MM.1S (cell line): ENCODE data around the gene C6orf62.
A peak's percentile ranks its signal among the peaks of the same experiment; 100 is the strongest.

ENCODE experiments used
- DNase-seq: peaks from one replicate; pipeline ENCODE4 v3.0.0-alpha.2; 2015
- H2AFZ ChIP-seq: fragments of 300-600 bp; sonication (generic); 2 replicates; pipeline ENCODE4 v1.6.0; 2016; ENCODE audit warnings: antibody characterized with exemption, low read length
- H3F3A ChIP-seq: fragments of 300-600 bp; sonication (generic); 2 replicates; pipeline ENCODE4 v1.6.1; 2016; ENCODE audit warnings: mild to moderate bottlenecking, antibody characterized with exemption, low read length, moderate library complexity, mixed read lengths; ENCODE audit not compliant: insufficient read depth
- H3K27ac ChIP-seq: fragments of 300-600 bp; sonication (generic); 2 replicates; pipeline ENCODE4 v1.5.1; 2016; ENCODE audit warnings: mild to moderate bottlenecking, low read length
- H3K27me3 ChIP-seq: fragments of 300-600 bp; sonication (generic); replicated peaks from 2 replicates; pipeline ENCODE4 v1.6.0; 2016; ENCODE audit warnings: low read length; ENCODE audit not compliant: insufficient read depth
- H3K36me3 ChIP-seq: fragments of 300-600 bp; sonication (generic); replicated peaks from 2 replicates; pipeline ENCODE4 v1.6.1; 2016; ENCODE audit warnings: mild to moderate bottlenecking, low read length, mixed read lengths; ENCODE audit not compliant: insufficient read depth
- H3K4me1 ChIP-seq: fragments of 300-600 bp; sonication (generic); 2 replicates; pipeline ENCODE4 v1.6.1; 2016; ENCODE audit warnings: low read length, mixed read lengths
- H3K4me2 ChIP-seq: fragments of 300-600 bp; sonication (generic); 2 replicates; pipeline ENCODE4 v1.6.0; 2016; ENCODE audit warnings: low read depth, low read length
- H3K4me3 ChIP-seq: fragments of 300-600 bp; sonication (generic); 2 replicates; pipeline ENCODE4 v1.5.1; 2016; ENCODE audit warnings: low read length, mixed read lengths
- H3K79me2 ChIP-seq: fragments of 300-600 bp; sonication (generic); 2 replicates; pipeline ENCODE4 v1.6.1; 2016; ENCODE audit warnings: mixed run types, low read length, mixed read lengths
- H3K9ac ChIP-seq: fragments of 300-600 bp; sonication (generic); 2 replicates; pipeline ENCODE4 v1.6.1; 2016; ENCODE audit warnings: low read length, mixed read lengths
- H3K9me2 ChIP-seq: fragments of 300-600 bp; sonication (generic); replicated peaks from 2 replicates; pipeline ENCODE4 v1.6.1; 2016; ENCODE audit warnings: mild to moderate bottlenecking, low read length, mixed read lengths; ENCODE audit not compliant: insufficient read depth
- H3K9me3 ChIP-seq: fragments of 300-600 bp; sonication (generic); replicated peaks from 2 replicates; pipeline ENCODE4 v1.6.1; 2016; ENCODE audit warnings: mild to moderate bottlenecking, low read length, mixed read lengths; ENCODE audit not compliant: insufficient read depth
- H4K20me1 ChIP-seq: fragments of 300-600 bp; sonication (generic); 2 replicates; pipeline ENCODE4 v1.6.1; 2016; ENCODE audit warnings: mild to moderate bottlenecking, low read length, moderate library complexity, mixed read lengths; ENCODE audit not compliant: insufficient read depth
- CTCF ChIP-seq: fragments of 300-600 bp; sonication (generic); IDR thresholded peaks from 2 replicates; pipeline ENCODE4 v1.5.1; 2016; ENCODE audit warnings: antibody characterized with exemption, low read length, mixed read lengths
- EZH2 ChIP-seq: fragments of 300-600 bp; sonication (generic); optimal IDR thresholded peaks from 2 replicates; pipeline ENCODE3; 2017; ENCODE audit warnings: low read depth, mild to moderate bottlenecking, antibody characterized with exemption, low read length, mixed read lengths
- EZH2phosphoT487 ChIP-seq: fragments of 300-600 bp; sonication (generic); IDR thresholded peaks from 2 replicates; pipeline ENCODE4 v1.6.1; 2018; ENCODE audit warnings: antibody characterized with exemption, low read length

C6orf62 gene

DNA sequence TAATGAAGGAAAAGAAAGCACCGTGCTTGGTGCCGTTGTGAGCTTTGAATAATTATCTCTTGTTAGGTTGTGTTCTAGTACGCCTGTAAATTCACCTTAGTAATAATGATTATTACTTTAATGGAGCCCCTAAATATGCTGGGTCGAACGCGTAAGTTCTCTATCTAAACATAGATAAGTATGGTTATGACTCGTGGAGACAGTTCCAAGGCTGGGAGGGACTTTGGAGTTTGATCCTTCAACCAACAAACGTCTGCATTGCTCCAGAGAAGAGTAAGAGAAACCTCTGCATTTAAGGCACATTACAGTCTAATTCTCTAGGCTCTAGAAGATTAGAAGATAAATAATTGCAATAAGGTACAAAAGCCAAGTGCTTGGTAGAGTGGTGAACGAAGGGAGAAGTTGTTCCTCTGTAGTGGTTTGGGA lies 51.6 kb downstream of the C6orf62 start:
- H4K20me1 ChIP-seq = no peaks in the 10 kb centered on the region
- H3K4me2 ChIP-seq = peak overlapping the region; percentile 89
- H3F3A ChIP-seq = peaks cover 8% of the 10 kb centered on the region; the same call in 1 of the 2 replicates
- no peaks in the 10 kb centered on the region for H3K9me2 ChIP-seq
- no peaks in the 10 kb centered on the region for H3K9me3 ChIP-seq
- peaks cover 7% of the 10 kb centered on the region for H3K4me1 ChIP-seq
- peak overlapping the region; percentile 99 for H2AFZ ChIP-seq
- no peaks in the 10 kb centered on the region for H3K27me3 ChIP-seq
- no peak for DNase-seq
- H3K36me3 ChIP-seq = no peaks in the 10 kb centered on the region
- peaks cover 37% of the 10 kb centered on the region for H3K79me2 ChIP-seq
- TF ChIP-seq EZH2 (no peak), EZH2phosphoT487 (no peak), CTCF (no peak)
- peak overlapping the region; percentile 83 for H3K9ac ChIP-seq
- peak overlapping the region; percentile 87 for H3K4me3 ChIP-seq
- peak overlapping the region; percentile 65 for H3K27ac ChIP-seq

GRCh38 chr6:24666641-24667377 lies 52.1 kb downstream of the C6orf62 start, which contains the start of the genes ACOT13 and TDP2:
TSS of gene ACOT13 (plus strand) at chr6:24667077. CDS start at chr6:24667264, 187 bp downstream.
TSS of gene TDP2 (minus strand) at chr6:24666899. CDS start at chr6:24666862, 37 bp downstream.
- Histone ChIP-seq H3K4me3 (peak within 1 kb of the TSS; percentile 87), H3K9me2 (no peaks in the 10 kb centered on the region), H3F3A (peaks cover 8% of the 10 kb centered on the region; the same call in 1 of the 2 replicates), H3K4me1 (peaks cover 7% of the 10 kb centered on the region), H3K9me3 (no peaks in the 10 kb centered on the region), H3K79me2 (peaks cover 37% of the 10 kb centered on the region), H3K9ac (peak within 1 kb of the TSS; percentile 83), H3K27ac (peak within 1 kb of the TSS; percentile 65), H3K4me2 (peak within 1 kb of the TSS; percentile 91), H3K36me3 (no peaks in the 10 kb centered on the region), H2AFZ (peak within 1 kb of the TSS; percentile 99), H3K27me3 (no peaks in the 10 kb centered on the region), H4K20me1 (no peaks in the 10 kb centered on the region)
- DNase-seq = peak; percentile 97
- TF ChIP-seq EZH2 (no peak), CTCF (peak; percentile 44)

GRCh38 chr6:24666097-24666640 lies 52.8 kb downstream of the C6orf62 start:
- Histone ChIP-seq H3K27ac (peak overlapping the region; percentile 58; the same call in 1 of the 2 replicates), H3K9me3 (no peaks in the 10 kb centered on the region), H3K4me3 (peak overlapping the region; percentile 87), H3K79me2 (peaks cover 37% of the 10 kb centered on the region), H3K36me3 (no peaks in the 10 kb centered on the region), H3K4me1 (peaks cover 7% of the 10 kb centered on the region), H2AFZ (peak overlapping the region; percentile 86), H3K4me2 (peak overlapping the region; percentile 91), H3K27me3 (no peaks in the 10 kb centered on the region), H4K20me1 (no peaks in the 10 kb centered on the region), H3K9me2 (no peaks in the 10 kb centered on the region), H3F3A (peaks cover 8% of the 10 kb centered on the region; the same call in 1 of the 2 replicates), H3K9ac (peak overlapping the region; percentile 65)
- peak; percentile 46 for DNase-seq
- TF ChIP-seq EZH2phosphoT487 = no peak
- no peak for TF ChIP-seq CTCF
- TF ChIP-seq EZH2 = no peak
